K562 (cell line): ENCODE results near the gene SH3RF1. TPM values are rescaled to one million over a fixed set of nuclear protein-coding genes. Genes with fewer than 3 reads are reported as not detected.

Experiments
- ATAC-seq: fragments of 200-7000 bp; cut with Tn5 transposase; 3 replicates; pipeline ENCODE4 v1.9.1; 2020; ENCODE audit warnings: moderate library complexity
- BruUV-seq: library from RNA; stranded (reverse); fragments of 400-500 nt; replicated peaks from 2 replicates; lab custom pipeline; 2021; lab: Mats Ljungman, UMichigan
- CTCF ChIA-PET: fragments of 300-600 bp; formaldehyde crosslinking; extraction: SDS; loops from one replicate; lab custom pipeline; 2021; ENCODE audit warnings: low intra/inter-chr PET ratio; lab: Yijun Ruan, JAX
- POLR2A ChIA-PET: fragments of 300-600, 350-650 bp; sonication (Branson Sonifier 250); formaldehyde crosslinking; extraction: SDS; loops from one replicate; lab custom pipeline; 2021; ENCODE audit warnings: antibody characterized with exemption, inconsistent platforms; lab: Yijun Ruan, JAX
- DNase-seq, 4 experiments: peaks; one replicate each; pipeline versions ENCODE4 v3.0.0 to v3.0.0-alpha.2; 2011 to 2018; ENCODE audit warnings: low spot score in 3 of 4, mixed read lengths in 3 of 4; ENCODE audit errors: extremely low read depth in 1 of 4
- FAIRE-seq: peaks from 2 replicates; lab custom pipeline; 2011; peaks lifted over from hg19 to GRCh38; lab: Jason Lieb, UNC
- H2AFZ ChIP-seq: 2 replicates; pipeline ENCODE4 v1.6.0; 2011; ENCODE audit warnings: low read depth, low read length, control low read depth, inconsistent platforms
- H3K27ac ChIP-seq: fragments of 200-600 bp; 3 replicates; pipeline ENCODE4 v1.8.0; 2011; ENCODE audit warnings: low read depth, mild to moderate bottlenecking, control low read depth, inconsistent platforms, low read length, moderate library complexity, mixed read lengths; ENCODE audit errors: extremely low read depth
- H3K27me3 ChIP-seq, 2 experiments: fragments of 300-600 bp in 1 of 2; 2 replicates in 1 of 2; 3 replicates in 1 of 2; pipeline versions ENCODE4 v1.6.0 to v1.8.0; 2011; ENCODE audit warnings: inconsistent platforms in 2 of 2, low read length in 2 of 2, mild to moderate bottlenecking in 1 of 2, mixed read lengths in 1 of 2, moderate library complexity in 1 of 2; ENCODE audit not compliant: control insufficient read depth in 2 of 2, insufficient read depth in 2 of 2
- H3K36me3 ChIP-seq: fragments of 300-600 bp; 3 replicates; pipeline ENCODE4 v1.8.0; 2011; ENCODE audit warnings: mild to moderate bottlenecking, low read length, inconsistent platforms; ENCODE audit not compliant: control insufficient read depth, insufficient read depth
- H3K4me1 ChIP-seq, 2 experiments: fragments of 200-600 bp in 1 of 2; replicated peaks in 1 of 2; 2 replicates in 1 of 2; 3 replicates in 1 of 2; pipeline versions ENCODE4 v1.5.1 to v1.8.0; 2011; ENCODE audit warnings: inconsistent platforms in 2 of 2, low read length in 2 of 2, mild to moderate bottlenecking in 1 of 2, mixed read lengths in 1 of 2, moderate library complexity in 1 of 2; ENCODE audit not compliant: control insufficient read depth in 2 of 2, insufficient read depth in 2 of 2
- H3K4me2 ChIP-seq: 2 replicates; pipeline ENCODE4 v1.6.1; 2011; ENCODE audit warnings: low read length, control low read depth, inconsistent platforms, mixed read lengths; ENCODE audit not compliant: insufficient read depth
- H3K4me3 ChIP-seq: fragments of 200-600 bp; sonication (generic), shearing (Covaris generic); 2 replicates; pipeline ENCODE4 v1.5.1; 2016; ENCODE audit warnings: control low read depth, inconsistent platforms
- H3K79me2 ChIP-seq: fragments of 200-600 bp; 3 replicates; pipeline ENCODE4 v1.8.0; 2011; ENCODE audit warnings: low read length, inconsistent platforms; ENCODE audit not compliant: control insufficient read depth, insufficient read depth
- H3K9ac ChIP-seq, 2 experiments: 2 replicates each; pipeline versions ENCODE4 v1.6.0 to v1.6.1; 2011; ENCODE audit warnings: low read depth in 2 of 2, low read length in 2 of 2, control low read depth in 1 of 2, inconsistent platforms in 1 of 2, mild to moderate bottlenecking in 1 of 2, mixed read lengths in 1 of 2; ENCODE audit not compliant: insufficient read depth in 1 of 2
- H3K9me1 ChIP-seq: one replicate; pipeline ENCODE4 v1.6.0; 2011; ENCODE audit warnings: inconsistent platforms, mild to moderate bottlenecking, low read length, moderate library complexity; ENCODE audit not compliant: control insufficient read depth, insufficient read depth
- H3K9me3 ChIP-seq: replicated peaks from 2 replicates; pipeline ENCODE4 v1.5.1; 2011; ENCODE audit warnings: low read depth, low read length, inconsistent platforms; ENCODE audit not compliant: control insufficient read depth, insufficient read depth
- H4K20me1 ChIP-seq: replicated peaks from 2 replicates; pipeline ENCODE4 v1.6.1; 2011; ENCODE audit warnings: low read length, inconsistent platforms, mixed read lengths; ENCODE audit not compliant: control insufficient read depth, insufficient read depth
- CEBPG ChIP-seq, 3 experiments: fragments of 200-800 bp in 1 of 3; sonication (Bioruptor generic) in 1 of 3; sonication (generic) in 1 of 3; formaldehyde crosslinking in 1 of 3; IDR thresholded peaks in 2 of 3; conservative IDR thresholded peaks in 1 of 3; 2 replicates each; pipeline versions ENCODE4 v1.6.1 to v1.8.0; 2016 to 2022; ENCODE audit warnings: missing compliant biosample characterization in 2 of 3, missing genetic modification characterization in 2 of 3, mild to moderate bottlenecking in 1 of 3, missing genetic modification reagents in 1 of 3
- E2F6 ChIP-seq, 2 experiments: IDR thresholded peaks; 2 replicates each; pipeline ENCODE4 v1.6.1; 2011; ENCODE audit warnings: borderline replicate concordance in 1 of 2, control low read depth in 1 of 2, low read depth in 1 of 2, low read length in 1 of 2, mild to moderate bottlenecking in 1 of 2, mixed read lengths in 1 of 2, moderate library complexity in 1 of 2; ENCODE audit not compliant: insufficient read depth in 1 of 2, insufficient read length in 1 of 2, poor library complexity in 1 of 2, severe bottlenecking in 1 of 2; ENCODE audit errors: extremely low read depth in 1 of 2
- THRAP3 ChIP-seq: fragments of 450-650 bp; IDR thresholded peaks from 2 replicates; pipeline ENCODE4 v1.6.1; 2016; ENCODE audit warnings: mild to moderate bottlenecking, inconsistent platforms, borderline replicate concordance
- UBTF ChIP-seq, 2 experiments: IDR thresholded peaks; 2 replicates each; pipeline ENCODE4 v1.6.1; 2012; ENCODE audit warnings: improper control_type of control experiment in 2 of 2, low read depth in 2 of 2, low read length in 2 of 2, borderline replicate concordance in 1 of 2
- XRCC4 ChIP-seq: IDR thresholded peaks from one replicate; pipeline ENCODE4 v1.6.1; 2011; ENCODE audit not compliant: insufficient read depth, insufficient read length; ENCODE audit errors: extremely low read depth
- ZBTB8A ChIP-seq: fragments of 450-650 bp; IDR thresholded peaks from 2 replicates; pipeline ENCODE4 v1.6.1; 2018; ENCODE audit warnings: mild to moderate bottlenecking, moderate library complexity; ENCODE audit not compliant: partially characterized antibody
- ZEB2 ChIP-seq: fragments of 450-650 bp; IDR thresholded peaks from 2 replicates; pipeline ENCODE4 v1.6.1; 2016
- ZFX ChIP-seq: sonication (generic); formaldehyde crosslinking; IDR thresholded peaks from 2 replicates; pipeline ENCODE4 v1.8.0; 2022; ENCODE audit warnings: mild to moderate bottlenecking, missing genetic modification reagents, moderate library complexity
- WGBS: fragments of 100-300 bp; shearing (Covaris generic); methylation state at CpG from one replicate; pipeline ENCODE4 v1.1.6; 2016; ENCODE audit warnings: low coverage, mixed read lengths; ENCODE audit not compliant: insufficient coverage; ENCODE audit errors: missing lambda C conversion rate; 5-methylcytosine and 5-hydroxymethylcytosine counted together
- in situ Hi-C: fragments of 300-500 bp; cut with MboI; formaldehyde crosslinking; loops from 4 replicates; pipeline ENCODE4 v1.15.0; 2018; ENCODE audit warnings: inconsistent platforms, mixed read lengths
- intact Hi-C: fragments of 100-400 bp; cut with micrococcal nuclease; formaldehyde crosslinking; loops from 2 replicates; pipeline ENCODE4 v1.14.2; 2022
- polyA plus RNA-seq, 8 experiments: library from polyadenylated mRNA; depleted of rRNA in 4 of 8; stranded (reverse) in 5 of 8; unstranded in 3 of 8; fragments of >200 nt; fragmentation: Nextera tagmentation in 2 of 8; fragmentation: Illumina TruSeq in 1 of 8; extraction: Ambion mirVana in 2 of 8; extraction: Trizol in 1 of 8; gene quantifications; 2 replicates each; pipeline versions ENCODE4 v1.2.1 to v1.2.3, GENCODE V29; 2011 to 2014; ENCODE audit warnings: inconsistent platforms in 1 of 8, missing spikeins in 1 of 8
- total RNA-seq, 7 experiments: library from RNA; depleted of rRNA in 6 of 7; stranded (reverse); fragments of >200 nt in 6 of 7; fragmentation: Illumina TruSeq in 2 of 7; extraction: Trizol in 2 of 7; gene quantifications; 2 replicates each; pipeline versions ENCODE4 v1.2.1 to v1.2.3, GENCODE V29; 2011 to 2021; ENCODE audit warnings: low replicate concordance in 1 of 7

Gene SH3RF1
- total and polyA plus RNA-seq, 9 of the 15 experiments (the other 6 are each of a cell fraction or from before 2014, with no cell fraction given) = 0.04 to 0.16 (median 0.11) TPM; not detected in 6

GRCh38 chr4:169269916-169270809 is 593 bp downstream of the SH3RF1 start (continued):
- TF ChIP-seq UBTF (IDR thresholded peaks at IDR 0.05; ENCODE audit: borderline replicate concordance in 1 of 2, low read depth in 2 of 2, low read length in 2 of 2) = 0 out of 4 replicates have a peak, but pooled peaks of 1 of the 2 experiments have one; percentile 45
- TF ChIP-seq CEBPG (CRISPR knock-in tag; IDR thresholded peaks at IDR 0.05) = no peak
- TF ChIP-seq CEBPG (tag; conservative IDR thresholded peaks at IDR 0.05 in 1 of 2, IDR thresholded peaks at IDR 0.05 in 1 of 2) = peak; percentile 42 to 57; a peak in 3 of 4 replicates

- ATAC-seq (no peak), FAIRE-seq (no peak), DNase-seq (no peak)
- Histone ChIP-seq H3K9me3 (no peaks in the 10 kb centered on the region), H3K4me2 (no peak overlapping the region), H2AFZ (no peak overlapping the region), H3K9me1 (no peaks in the 10 kb centered on the region), H3K4me3 (no peak overlapping the region), H3K9ac (no peak overlapping the region), H3K27me3 (peaks cover 19 to 29% of the 10 kb centered on the region in 2 experiments; a peak in 4 of 5 replicates), H4K20me1 (no peaks in the 10 kb centered on the region), H3K36me3 (no peaks in the 10 kb centered on the region), H3K4me1 (peaks cover 0 to 18% of the 10 kb centered on the region in 2 experiments; a peak in 2 of 5 replicates), H3K79me2 (no peaks in the 10 kb centered on the region), H3K27ac (no peak overlapping the region)
- in situ Hi-C loops = no loop called here
- no TSS peak for BruUV-seq
- 22% methylated on average over 13 of the region's 13 CpGs for WGBS
- ChIA-PET POLR2A (interaction anchor here (1.2 kb wide), 1 partner anchor 22 kb away, joined by 3 read pairs; no protein-coding TSS in a partner anchor), CTCF (no interaction called here)
- intact Hi-C loops = no loop called here
- no peak for TF ChIP-seq THRAP3
- no peak for TF ChIP-seq ZFX (CRISPR knock-in tag)
- TF ChIP-seq ZBTB8A = no peak
- no peak for TF ChIP-seq ZEB2
- TF ChIP-seq XRCC4 = no peak
- no peak for TF ChIP-seq E2F6 (IDR thresholded peaks at IDR 0.05; ENCODE audit: borderline replicate concordance in 1 of 2, extremely low read depth in 1 of 2, insufficient read depth in 1 of 2, insufficient read length in 1 of 2, low read depth in 1 of 2, low read length in 1 of 2, poor library complexity in 1 of 2, severe bottlenecking in 1 of 2)
These were observed 1.6 kb downstream of the SH3RF1 start for GRCh38 chr4:169268951-169269760.
